Transverse colon (tissue), 4 donors: ENCODE data around the gene ATP6V1B1.

Experiments used
- CTCF ChIP-seq, 5 experiments: fragments of 200-600 bp in 3 of 5; fragments of 450-650 bp in 2 of 5; sonication (generic) in 3 of 5; IDR thresholded peaks; 1 replicate in 2 of 5; 2 replicates in 3 of 5; pipeline ENCODE4 v1.5.1; 2016 to 2017; ENCODE audit warnings: antibody characterized with exemption in 5 of 5, inconsistent platforms in 3 of 5, mild to moderate bottlenecking in 2 of 5, moderate library complexity in 1 of 5
- POLR2A ChIP-seq: fragments of 450-650 bp; IDR thresholded peaks from one replicate; pipeline ENCODE4 v1.6.1; 2016; ENCODE audit warnings: antibody characterized with exemption, mild to moderate bottlenecking, moderate library complexity
- POLR2AphosphoS5 ChIP-seq, 3 donors: sonication (generic); formaldehyde crosslinking; IDR thresholded peaks; one replicate each; pipeline ENCODE4 v1.6.1; 2016; ENCODE audit warnings: antibody characterized with exemption in 3 of 3

GRCh38 chr2:71001592-71001927, 65.9 kb downstream of the ATP6V1B1 start:
- TF ChIP-seq POLR2A (no peak), CTCF (IDR thresholded peaks at IDR 0.05) (no peak), POLR2AphosphoS5 (IDR thresholded peaks at IDR 0.05) (no peak)
